SK-N-SH treated with all-trans-retinoic acid at 6 μM for 48 hours (cell line): ENCODE measurements around the gene ANKMY2.

Experiments used
- ATAC-seq: fragments of 200-7000 bp; cut with Tn5 transposase; 3 replicates; pipeline ENCODE4 v1.9.1; 2020; ENCODE audit warnings: mild to moderate bottlenecking, moderate library complexity
- ARNTL ChIP-seq: fragments of 450-650 bp; formaldehyde crosslinking; IDR thresholded peaks from 2 replicates; pipeline ENCODE4 v1.5.0; 2020; ENCODE audit warnings: low read depth, mild to moderate bottlenecking, moderate library complexity, borderline replicate concordance
- BACH2 ChIP-seq: fragments of 250-450 bp; sonication (Bioruptor Pico); IDR thresholded peaks from 2 replicates; pipeline ENCODE4 v1.9.0; 2021; ENCODE audit warnings: mild to moderate bottlenecking, borderline replicate concordance
- CSDC2 ChIP-seq: fragments of 250-450 bp; sonication (Bioruptor Pico); IDR thresholded peaks from 2 replicates; pipeline ENCODE4 v1.5.0; 2020; ENCODE audit warnings: mild to moderate bottlenecking, moderate library complexity
- CSRNP3 ChIP-seq: fragments of 250-450 bp; sonication (Bioruptor Pico); IDR thresholded peaks from 2 replicates; pipeline ENCODE4 v1.5.1; 2021; ENCODE audit warnings: mild to moderate bottlenecking, moderate library complexity
- GLIS3 ChIP-seq: fragments of 250-450 bp; sonication (Bioruptor Pico); IDR thresholded peaks from 2 replicates; pipeline ENCODE4 v1.5.0; 2020; ENCODE audit warnings: mild to moderate bottlenecking, moderate library complexity
- OSR1 ChIP-seq: fragments of 250-450 bp; sonication (Bioruptor Pico); IDR thresholded peaks from 2 replicates; pipeline ENCODE4 v1.8.0; 2022; ENCODE audit warnings: moderate library complexity, mild to moderate bottlenecking, inconsistent platforms
- PATZ1 ChIP-seq: fragments of 250-450 bp; sonication (Bioruptor Pico); IDR thresholded peaks from 2 replicates; pipeline ENCODE4 v1.8.0; 2020; ENCODE audit warnings: mild to moderate bottlenecking, moderate library complexity, borderline replicate concordance
- PPARA ChIP-seq: fragments of 250-450 bp; sonication (Bioruptor Pico); IDR thresholded peaks from 2 replicates; pipeline ENCODE4 v1.5.0; 2020; ENCODE audit warnings: mild to moderate bottlenecking, borderline replicate concordance
- RARB ChIP-seq: fragments of 250-450 bp; sonication (Bioruptor Pico); IDR thresholded peaks from 2 replicates; pipeline ENCODE4 v1.8.0; 2021; ENCODE audit warnings: mild to moderate bottlenecking, moderate library complexity
- SNAI2 ChIP-seq: fragments of 250-450 bp; sonication (Bioruptor Pico); IDR thresholded peaks from 2 replicates; pipeline ENCODE4 v1.5.0; 2020; ENCODE audit warnings: mild to moderate bottlenecking, moderate library complexity
- TOX ChIP-seq: fragments of 250-450 bp; sonication (Bioruptor Pico); IDR thresholded peaks from 2 replicates; pipeline ENCODE4 v1.8.0; 2021; ENCODE audit warnings: mild to moderate bottlenecking, moderate library complexity, borderline replicate concordance
- ZC3H10 ChIP-seq: fragments of 250-450 bp; sonication (Bioruptor Pico); IDR thresholded peaks from 2 replicates; pipeline ENCODE4 v1.5.1; 2021; ENCODE audit warnings: mild to moderate bottlenecking, moderate library complexity
- ZFP3 ChIP-seq: fragments of 250-450 bp; sonication (Bioruptor Pico); IDR thresholded peaks from 2 replicates; pipeline ENCODE4 v1.5.0; 2020; ENCODE audit warnings: mild to moderate bottlenecking, moderate library complexity
- ZFP30 ChIP-seq: fragments of 450-650 bp; formaldehyde crosslinking; IDR thresholded peaks from 2 replicates; pipeline ENCODE4 v1.5.0; 2022; ENCODE audit warnings: mild to moderate bottlenecking, moderate library complexity
- ZNF565 ChIP-seq: fragments of 450-650 bp; formaldehyde crosslinking; conservative IDR thresholded peaks from 2 replicates; pipeline ENCODE4 v1.5.0; 2020; ENCODE audit warnings: low read depth, mild to moderate bottlenecking, moderate library complexity
- ZNF70 ChIP-seq: fragments of 450-650 bp; formaldehyde crosslinking; IDR thresholded peaks from 2 replicates; pipeline ENCODE4 v1.5.0; 2020; ENCODE audit warnings: mild to moderate bottlenecking, moderate library complexity
- ZNF8 ChIP-seq: fragments of 450-650 bp; formaldehyde crosslinking; IDR thresholded peaks from 2 replicates; pipeline ENCODE4 v1.5.0; 2020; ENCODE audit warnings: mild to moderate bottlenecking, moderate library complexity
- TF ChIP-seq, protein P1 (sequence below): fragments of 250-450 bp; sonication (Bioruptor Pico); IDR thresholded peaks from 2 replicates; pipeline ENCODE4 v1.8.0; 2021; ENCODE audit warnings: low read depth, mild to moderate bottlenecking, moderate library complexity, borderline replicate concordance
- TF ChIP-seq, protein P2 (sequence below): fragments of 250-450 bp; sonication (Bioruptor Pico); IDR thresholded peaks from 2 replicates; pipeline ENCODE4 v1.5.0; 2020; ENCODE audit warnings: mild to moderate bottlenecking, moderate library complexity

Gene ANKMY2

GRCh38 chr7:16655394-16655793 lies 9.8 kb upstream of the ANKMY2 start (continued):
- TF ChIP-seq TOX (CRISPR knock-in tag) (no peak), ZFP3 (CRISPR knock-in tag) (no peak), ZNF70 (no peak), ZFP30 (CRISPR knock-in tag) (no peak)
- TF ChIP-seq, protein P1, sequence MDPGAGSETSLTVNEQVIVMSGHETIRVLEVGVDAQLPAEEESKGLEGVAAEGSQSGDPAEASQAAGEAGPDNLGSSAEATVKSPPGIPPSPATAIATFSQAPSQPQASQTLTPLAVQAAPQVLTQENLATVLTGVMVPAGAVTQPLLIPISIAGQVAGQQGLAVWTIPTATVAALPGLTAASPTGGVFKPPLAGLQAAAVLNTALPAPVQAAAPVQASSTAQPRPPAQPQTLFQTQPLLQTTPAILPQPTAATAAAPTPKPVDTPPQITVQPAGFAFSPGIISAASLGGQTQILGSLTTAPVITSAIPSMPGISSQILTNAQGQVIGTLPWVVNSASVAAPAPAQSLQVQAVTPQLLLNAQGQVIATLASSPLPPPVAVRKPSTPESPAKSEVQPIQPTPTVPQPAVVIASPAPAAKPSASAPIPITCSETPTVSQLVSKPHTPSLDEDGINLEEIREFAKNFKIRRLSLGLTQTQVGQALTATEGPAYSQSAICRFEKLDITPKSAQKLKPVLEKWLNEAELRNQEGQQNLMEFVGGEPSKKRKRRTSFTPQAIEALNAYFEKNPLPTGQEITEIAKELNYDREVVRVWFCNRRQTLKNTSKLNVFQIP (CRISPR knock-in tag), result no peak

- TF ChIP-seq ARNTL (CRISPR knock-in tag), result no peak
- TF ChIP-seq GLIS3, result no peak
- TF ChIP-seq ZFP3 (CRISPR knock-in tag), result no peak
- TF ChIP-seq ZNF70, result no peak
- no peak for TF ChIP-seq ZNF8 (CRISPR knock-in tag)
- TF ChIP-seq PATZ1, result no peak
- no peak for TF ChIP-seq SNAI2
- TF ChIP-seq ZC3H10 (CRISPR knock-in tag), result no peak
- no peak for TF ChIP-seq PPARA (CRISPR knock-in tag)
- TF ChIP-seq ZNF565 (CRISPR knock-in tag), result no peak
- no peak for TF ChIP-seq CSRNP3 (CRISPR knock-in tag)
- TF ChIP-seq BACH2 (CRISPR knock-in tag), result no peak
- TF ChIP-seq TOX (CRISPR knock-in tag), result no peak
- TF ChIP-seq, protein P2, sequence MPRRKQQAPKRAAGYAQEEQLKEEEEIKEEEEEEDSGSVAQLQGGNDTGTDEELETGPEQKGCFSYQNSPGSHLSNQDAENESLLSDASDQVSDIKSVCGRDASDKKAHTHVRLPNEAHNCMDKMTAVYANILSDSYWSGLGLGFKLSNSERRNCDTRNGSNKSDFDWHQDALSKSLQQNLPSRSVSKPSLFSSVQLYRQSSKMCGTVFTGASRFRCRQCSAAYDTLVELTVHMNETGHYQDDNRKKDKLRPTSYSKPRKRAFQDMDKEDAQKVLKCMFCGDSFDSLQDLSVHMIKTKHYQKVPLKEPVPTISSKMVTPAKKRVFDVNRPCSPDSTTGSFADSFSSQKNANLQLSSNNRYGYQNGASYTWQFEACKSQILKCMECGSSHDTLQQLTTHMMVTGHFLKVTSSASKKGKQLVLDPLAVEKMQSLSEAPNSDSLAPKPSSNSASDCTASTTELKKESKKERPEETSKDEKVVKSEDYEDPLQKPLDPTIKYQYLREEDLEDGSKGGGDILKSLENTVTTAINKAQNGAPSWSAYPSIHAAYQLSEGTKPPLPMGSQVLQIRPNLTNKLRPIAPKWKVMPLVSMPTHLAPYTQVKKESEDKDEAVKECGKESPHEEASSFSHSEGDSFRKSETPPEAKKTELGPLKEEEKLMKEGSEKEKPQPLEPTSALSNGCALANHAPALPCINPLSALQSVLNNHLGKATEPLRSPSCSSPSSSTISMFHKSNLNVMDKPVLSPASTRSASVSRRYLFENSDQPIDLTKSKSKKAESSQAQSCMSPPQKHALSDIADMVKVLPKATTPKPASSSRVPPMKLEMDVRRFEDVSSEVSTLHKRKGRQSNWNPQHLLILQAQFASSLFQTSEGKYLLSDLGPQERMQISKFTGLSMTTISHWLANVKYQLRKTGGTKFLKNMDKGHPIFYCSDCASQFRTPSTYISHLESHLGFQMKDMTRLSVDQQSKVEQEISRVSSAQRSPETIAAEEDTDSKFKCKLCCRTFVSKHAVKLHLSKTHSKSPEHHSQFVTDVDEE (CRISPR knock-in tag), result no peak
- TF ChIP-seq, all 23 proteins: peak for 0
- no peak for ATAC-seq
Measured at GRCh38 chr7:16652888-16653287, 7.3 kb upstream of the ANKMY2 start.

GRCh38 chr7:16652240-16652583 lies 6.7 kb upstream of the ANKMY2 start:
- ATAC-seq, result no peak
- TF ChIP-seq PPARA (CRISPR knock-in tag) (no peak), TOX (CRISPR knock-in tag) (no peak)

DNA sequence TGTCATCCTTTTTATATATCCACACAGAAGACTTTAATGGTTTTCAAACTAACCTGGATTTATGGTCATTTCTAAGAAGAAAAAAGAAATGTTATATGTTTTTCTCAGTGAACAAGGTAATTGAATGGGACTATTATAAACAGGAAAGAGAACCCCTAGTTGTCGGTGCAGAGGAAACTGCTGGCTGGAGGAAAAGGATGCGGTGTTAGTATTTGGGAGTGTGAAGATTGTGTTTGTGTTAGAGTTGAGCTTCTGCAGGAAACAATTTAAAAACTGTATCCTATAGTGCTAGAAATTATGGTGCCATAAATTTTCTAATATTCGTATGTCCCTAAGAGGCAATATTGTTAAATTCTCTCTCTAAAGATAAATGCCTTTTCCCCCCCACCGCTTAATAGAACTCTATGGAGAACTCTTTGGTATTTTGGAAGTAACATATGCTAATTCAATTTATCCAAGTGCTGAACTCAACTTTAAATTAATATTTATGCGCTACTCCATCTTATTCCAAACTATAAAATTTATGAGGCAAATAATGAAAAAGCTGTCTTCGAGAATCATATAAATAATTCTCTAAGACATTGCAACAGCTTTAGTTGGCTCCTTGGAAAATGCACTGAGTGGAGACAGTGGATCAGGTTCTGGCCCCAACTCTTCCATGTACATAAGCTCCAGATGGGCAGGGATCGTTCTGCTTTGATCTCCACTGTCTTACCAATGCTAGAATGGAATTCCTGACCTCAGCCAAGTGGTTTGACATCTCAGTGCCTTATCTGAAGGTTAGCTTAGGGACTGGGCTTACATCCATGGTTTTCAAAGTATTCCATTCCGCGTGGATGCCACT lies 6.1 kb upstream of the ANKMY2 start:
- ATAC-seq, result no peak
- TF ChIP-seq, protein P2 (CRISPR knock-in tag), result no peak
- TF ChIP-seq RARB (CRISPR knock-in tag) (no peak), ZFP30 (CRISPR knock-in tag) (no peak), GLIS3 (no peak), CSDC2 (CRISPR knock-in tag) (no peak), CSRNP3 (CRISPR knock-in tag) (no peak), OSR1 (no peak)
